IMR-90 (cell line): Measurements from ENCODE around the gene ATP23. TPM values are rescaled to one million over a fixed set of nuclear protein-coding genes. Genes with fewer than 3 reads are reported as not detected.

Experiments
- ATAC-seq: fragments of 200-7000 bp; cut with Tn5 transposase; 2 replicates; pipeline ENCODE4 v1.9.1; 2020; ENCODE audit warnings: low read depth, mild to moderate bottlenecking, moderate library complexity
- BruUV-seq: library from RNA; stranded (reverse); fragments of 400-500 nt; replicated peaks from 2 replicates; lab custom pipeline; 2021; lab: Mats Ljungman, UMichigan
- CTCF ChIA-PET: fragments of 300-600 bp; formaldehyde crosslinking; extraction: SDS; loops from one replicate; lab custom pipeline; 2021; ENCODE audit warnings: antibody characterized with exemption; lab: Yijun Ruan, JAX
- POLR2A ChIA-PET: fragments of 300-600 bp; sonication (Branson Sonifier 250); formaldehyde crosslinking; loops from one replicate; lab custom pipeline; 2022; ENCODE audit warnings: antibody characterized with exemption; ENCODE audit not compliant: unreplicated experiment; lab: Charles Lee
- DNase-seq: peaks from one replicate; pipeline ENCODE4 v3.0.0; 2013
- H2AFZ ChIP-seq: replicated peaks from 2 replicates; pipeline ENCODE3; 2013; ENCODE audit warnings: low read length, mild to moderate bottlenecking; ENCODE audit not compliant: poor library complexity
- H2AK5ac ChIP-seq: 2 replicates; pipeline ENCODE4 v1.6.1; 2013; ENCODE audit warnings: low read depth, low read length, inconsistent platforms
- H2AK9ac ChIP-seq: replicated peaks from 2 replicates; pipeline ENCODE3; 2013; ENCODE audit warnings: mild to moderate bottlenecking, low read depth, low read length, moderate library complexity; ENCODE audit not compliant: poor library complexity
- H2BK120ac ChIP-seq: 2 replicates; pipeline ENCODE4 v1.6.1; 2013; ENCODE audit warnings: low read depth, low read length, inconsistent platforms
- H2BK15ac ChIP-seq: 3 replicates; pipeline ENCODE4 v1.6.1; 2013; ENCODE audit warnings: low read depth, low read length, inconsistent platforms
- H2BK20ac ChIP-seq: 2 replicates; pipeline ENCODE4 v1.6.1; 2013; ENCODE audit warnings: low read depth, mild to moderate bottlenecking, inconsistent platforms, low read length, moderate library complexity
- H2BK5ac ChIP-seq: 2 replicates; pipeline ENCODE4 v1.6.1; 2013; ENCODE audit warnings: mild to moderate bottlenecking, low read depth, low read length, inconsistent platforms; ENCODE audit not compliant: poor library complexity, severe bottlenecking
- H3K14ac ChIP-seq: replicated peaks from 2 replicates; pipeline ENCODE4 v1.6.1; 2013; ENCODE audit warnings: low read depth, low read length, inconsistent platforms
- H3K18ac ChIP-seq: 2 replicates; pipeline ENCODE4 v1.6.1; 2013; ENCODE audit warnings: low read depth, low read length, control low read depth
- H3K23ac ChIP-seq: 2 replicates; pipeline ENCODE4 v1.6.1; 2013; ENCODE audit warnings: low read depth, low read length, inconsistent platforms
- H3K27ac ChIP-seq: 2 replicates; pipeline ENCODE4 v1.5.1; 2013; ENCODE audit warnings: mild to moderate bottlenecking, control low read depth, low read length; ENCODE audit not compliant: insufficient read depth
- H3K27me3 ChIP-seq: 2 replicates; pipeline ENCODE4 v1.6.1; 2013; ENCODE audit warnings: low read length; ENCODE audit not compliant: control insufficient read depth, insufficient read depth
- H3K36me3 ChIP-seq: 2 replicates; pipeline ENCODE4 v1.6.1; 2013; ENCODE audit warnings: low read length, mixed read lengths; ENCODE audit not compliant: control insufficient read depth, insufficient read depth
- H3K4ac ChIP-seq: 2 replicates; pipeline ENCODE4 v1.6.1; 2013; ENCODE audit warnings: low read depth, low read length, inconsistent platforms
- H3K4me1 ChIP-seq: 2 replicates; pipeline ENCODE4 v1.6.1; 2013; ENCODE audit warnings: low read length, mixed read lengths; ENCODE audit not compliant: control insufficient read depth, insufficient read depth
- H3K4me2 ChIP-seq: 2 replicates; pipeline ENCODE4 v1.6.1; 2013; ENCODE audit warnings: low read depth, mild to moderate bottlenecking, control low read depth, low read length, moderate library complexity
- H3K4me3 ChIP-seq: 2 replicates; pipeline ENCODE4 v1.5.1; 2013; ENCODE audit warnings: low read depth, mild to moderate bottlenecking, control low read depth, low read length, moderate library complexity; ENCODE audit not compliant: insufficient read depth
- H3K56ac ChIP-seq: 2 replicates; pipeline ENCODE4 v1.6.1; 2013; ENCODE audit warnings: low read length, inconsistent platforms; ENCODE audit not compliant: insufficient read depth; ENCODE audit errors: extremely low read depth
- H3K79me1 ChIP-seq, 2 experiments: 2 replicates each; pipeline ENCODE4 v1.6.1; 2013; ENCODE audit warnings: low read length in 2 of 2, inconsistent platforms in 1 of 2, low read depth in 1 of 2
- H3K9ac ChIP-seq: 2 replicates; pipeline ENCODE4 v1.6.1; 2013; ENCODE audit warnings: low read depth, low read length, control low read depth
- H3K9me1 ChIP-seq: 2 replicates; pipeline ENCODE4 v1.6.1; 2013; ENCODE audit warnings: low read length, inconsistent platforms; ENCODE audit not compliant: insufficient read depth
- H3K9me3 ChIP-seq: 2 replicates; pipeline ENCODE4 v1.6.1; 2013; ENCODE audit warnings: low read length; ENCODE audit not compliant: control insufficient read depth, insufficient read depth
- H4K20me1 ChIP-seq: 2 replicates; pipeline ENCODE4 v1.6.1; 2013; ENCODE audit warnings: low read length, inconsistent platforms; ENCODE audit not compliant: insufficient read depth
- H4K5ac ChIP-seq: 2 replicates; pipeline ENCODE4 v1.6.1; 2013; ENCODE audit warnings: mild to moderate bottlenecking, low read depth, low read length, control low read depth
- H4K8ac ChIP-seq, 2 experiments: 2 replicates each; pipeline ENCODE4 v1.6.1; 2013; ENCODE audit warnings: low read depth in 2 of 2, low read length in 2 of 2, control low read depth in 1 of 2, inconsistent platforms in 1 of 2
- H4K91ac ChIP-seq: 2 replicates; pipeline ENCODE4 v1.6.1; 2013; ENCODE audit warnings: low read depth, low read length, inconsistent platforms; ENCODE audit not compliant: insufficient read depth
- MAFK ChIP-seq: IDR thresholded peaks from 2 replicates; pipeline ENCODE4 v1.6.1; 2012; ENCODE audit warnings: low read depth, low read length, improper control_type of control experiment
- MAZ ChIP-seq: IDR thresholded peaks from 2 replicates; pipeline ENCODE4 v1.6.1; 2012; ENCODE audit warnings: low read depth, mild to moderate bottlenecking, low read length, improper control_type of control experiment, moderate library complexity, borderline replicate concordance
- SMC3 ChIP-seq: fragments of 150-350 bp; IDR thresholded peaks from 2 replicates; pipeline ENCODE4 v1.6.1; 2016; ENCODE audit warnings: low read depth, mild to moderate bottlenecking, antibody characterized with exemption, low read length, moderate library complexity
- WGBS, 2 experiments: methylation state at CpG; one replicate each; pipeline versions ENCODE4 v1.1.5 to v1.1.7; 2013; ENCODE audit warnings: missing lambda C conversion rate in 2 of 2; ENCODE audit not compliant: insufficient read length in 1 of 2; ENCODE audit errors: extremely low coverage in 2 of 2; 5-methylcytosine and 5-hydroxymethylcytosine counted together
- dilution Hi-C: fragments of 300-500 bp; cut with HindIII; formaldehyde crosslinking; loops from one replicate; pipeline ENCODE4 v1.14.3; 2018; ENCODE audit warnings: low sequenced_read_pairs; ENCODE audit not compliant: unreplicated experiment
- in situ Hi-C: fragments of 300-500 bp; cut with MboI; formaldehyde crosslinking; loops from 3 replicates; pipeline ENCODE4 v1.14.3; 2019; ENCODE audit warnings: low sequenced_read_pairs, inconsistent platforms, mixed read lengths
- intact Hi-C: fragments of 100-400 bp; cut with micrococcal nuclease; formaldehyde crosslinking; loops from 2 replicates; pipeline ENCODE4 v1.10.0; 2022
- polyA plus RNA-seq, 3 experiments: library from polyadenylated mRNA; depleted of rRNA; stranded (reverse); fragments of >200 nt; gene quantifications; 2 replicates each; pipeline ENCODE4 v1.2.3, GENCODE V29; 2012; ENCODE audit warnings: low replicate concordance in 1 of 3
- total RNA-seq: library from RNA; depleted of rRNA; stranded (reverse); fragments of >200 nt; gene quantifications from 2 replicates; pipeline ENCODE4 v1.2.3, GENCODE V29; 2012
- TF ChIP-seq, protein P1 (sequence below): fragments of 150-350 bp; IDR thresholded peaks from 2 replicates; pipeline ENCODE4 v1.6.1; 2017; ENCODE audit warnings: mild to moderate bottlenecking, antibody characterized with exemption, low read length, low read depth

The ATP23 gene
- total and polyA plus RNA-seq, 2 of the 4 experiments (the other 2 are of a cell fraction) = 6.4 to 7.2 TPM

DNA sequence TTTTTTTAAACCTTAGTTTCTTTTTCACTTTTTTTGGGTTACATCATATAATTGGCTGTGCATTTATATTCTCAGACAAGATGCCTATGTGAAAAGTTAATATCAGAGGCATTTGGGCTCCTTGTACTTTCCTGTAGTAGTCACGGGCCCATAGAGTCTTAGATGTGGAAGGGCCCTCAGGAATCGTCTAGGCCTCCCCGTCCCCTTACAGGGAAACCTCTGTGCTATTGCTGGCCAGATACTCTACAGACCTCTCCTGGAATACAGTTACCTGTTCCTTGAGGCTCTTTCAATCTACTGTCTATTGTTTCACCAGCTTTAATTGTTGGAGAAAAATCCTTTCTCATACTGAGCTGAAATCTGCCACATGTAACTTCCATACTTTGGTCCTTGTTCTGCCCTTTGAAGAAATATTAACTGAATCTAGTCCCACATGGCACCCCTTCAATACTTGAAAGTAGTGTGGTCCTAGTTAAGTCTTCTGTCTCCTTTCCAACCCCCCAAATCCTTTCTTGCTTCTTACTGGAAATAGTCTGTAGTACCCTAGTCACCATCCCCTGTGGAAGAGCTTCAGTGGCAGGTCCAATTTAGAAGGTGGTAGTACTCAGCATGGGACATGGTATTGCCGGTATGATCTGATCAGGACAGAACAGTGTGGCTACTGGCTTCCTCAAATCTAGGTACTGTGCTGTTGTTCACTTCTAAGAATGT is 3.1 kb downstream of the ATP23 start:
- H3K9me1 ChIP-seq = 0 out of 2 replicates have a peak, but pooled peaks cover 2% of the 10 kb centered on the region
- no TSS peak for BruUV-seq
- H4K91ac ChIP-seq = no peak overlapping the region
- no peak overlapping the region for H3K23ac ChIP-seq
- no peak overlapping the region for H3K4me3 ChIP-seq
- no peaks in the 10 kb centered on the region for H4K20me1 ChIP-seq
- H2AK9ac ChIP-seq = no peak overlapping the region
- TF ChIP-seq, protein P1, sequence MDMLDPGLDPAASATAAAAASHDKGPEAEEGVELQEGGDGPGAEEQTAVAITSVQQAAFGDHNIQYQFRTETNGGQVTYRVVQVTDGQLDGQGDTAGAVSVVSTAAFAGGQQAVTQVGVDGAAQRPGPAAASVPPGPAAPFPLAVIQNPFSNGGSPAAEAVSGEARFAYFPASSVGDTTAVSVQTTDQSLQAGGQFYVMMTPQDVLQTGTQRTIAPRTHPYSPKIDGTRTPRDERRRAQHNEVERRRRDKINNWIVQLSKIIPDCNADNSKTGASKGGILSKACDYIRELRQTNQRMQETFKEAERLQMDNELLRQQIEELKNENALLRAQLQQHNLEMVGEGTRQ = no peak
- TF ChIP-seq MAZ = no peak
- TF ChIP-seq MAFK = no peak
- no peak for TF ChIP-seq SMC3
- no peak overlapping the region for H2BK20ac ChIP-seq
- no peak overlapping the region for H4K8ac ChIP-seq
- dilution Hi-C loops = no loop called here
- H3K4me1 ChIP-seq = 0 out of 2 replicates have a peak, but pooled peaks cover 3% of the 10 kb centered on the region
- H3K79me1 ChIP-seq = peaks cover 7 to 8% of the 10 kb centered on the region in 2 experiments; a peak in 2 of 4 replicates
- H2AFZ ChIP-seq = no peak overlapping the region
- H4K5ac ChIP-seq = no peak overlapping the region
- H3K9ac ChIP-seq = no peak overlapping the region
- H3K4ac ChIP-seq = no peak overlapping the region
- no peak overlapping the region for H3K4me2 ChIP-seq
- H2BK15ac ChIP-seq = no peak overlapping the region
- H2BK5ac ChIP-seq = no peak overlapping the region
- H3K9me3 ChIP-seq = no peaks in the 10 kb centered on the region
- H3K18ac ChIP-seq = no peak overlapping the region
- intact Hi-C loops = no loop called here
- in situ Hi-C loops = no loop called here
- no peak overlapping the region for H3K56ac ChIP-seq
- H3K36me3 ChIP-seq = no peaks in the 10 kb centered on the region
- ChIA-PET CTCF (interaction anchor here (1.3 kb wide), 1 partner anchor 12 kb away, joined by 3 read pairs; no protein-coding TSS in a partner anchor), POLR2A (no interaction called here)
- H2BK120ac ChIP-seq = no peak overlapping the region
- H2AK5ac ChIP-seq = no peak overlapping the region
- no peaks in the 10 kb centered on the region for H3K27me3 ChIP-seq
- no peak for DNase-seq
- no peak overlapping the region for H3K14ac ChIP-seq
- no peak overlapping the region for H3K27ac ChIP-seq
- 100% methylated on average over 2 of the region's 4 CpGs; no CpG with 5 or more reads in 1 of the 2 experiments for WGBS, 2 experiments
- ATAC-seq = no peak
